NCI-H774 (cell line): ENCODE results near the gene FBXL17.

Source experiments
- DNase-seq: peaks from one replicate; lab custom pipeline; 2025; lab: John Stamatoyannopoulos, UW

Gene FBXL17

DNA sequence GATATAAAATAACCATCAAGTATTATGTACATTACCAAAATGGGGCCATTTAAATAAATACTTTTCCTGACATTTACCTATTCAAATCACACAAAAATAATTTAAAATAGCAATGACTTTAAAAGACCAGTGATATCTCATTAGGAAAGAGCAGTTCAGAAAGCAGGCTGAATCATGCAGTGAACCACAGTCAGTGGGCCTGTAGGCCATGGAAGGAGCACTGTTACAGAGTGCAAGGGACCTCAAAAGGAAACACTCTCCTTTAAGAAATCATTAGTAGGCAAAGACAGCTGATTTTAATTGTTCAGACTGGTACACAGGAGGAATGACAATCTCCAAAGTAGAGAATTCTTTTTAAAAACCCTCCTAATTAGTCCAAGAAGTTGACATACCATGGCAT lies 427.6 kb downstream of the FBXL17 start:
- no peak for DNase-seq

DNA sequence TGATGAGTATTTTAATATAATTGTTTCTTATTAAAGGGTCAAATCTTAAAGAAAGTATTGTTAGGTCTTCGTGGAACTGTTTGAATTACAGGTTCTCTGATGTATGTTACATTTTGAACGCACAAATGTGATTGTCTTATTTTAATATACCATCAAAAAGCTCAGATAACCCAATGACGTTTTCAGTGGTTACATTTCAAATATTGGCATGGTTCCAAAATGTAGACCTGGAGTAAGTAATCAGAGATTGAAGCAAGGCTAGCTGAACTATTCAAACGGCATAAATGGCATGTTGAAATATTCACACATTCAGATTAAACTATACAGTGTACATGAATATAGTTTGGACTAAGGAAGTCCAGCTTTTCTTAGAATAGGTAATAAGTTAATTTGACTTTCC lies 429.4 kb downstream of the FBXL17 start:
- no peak for DNase-seq

DNA sequence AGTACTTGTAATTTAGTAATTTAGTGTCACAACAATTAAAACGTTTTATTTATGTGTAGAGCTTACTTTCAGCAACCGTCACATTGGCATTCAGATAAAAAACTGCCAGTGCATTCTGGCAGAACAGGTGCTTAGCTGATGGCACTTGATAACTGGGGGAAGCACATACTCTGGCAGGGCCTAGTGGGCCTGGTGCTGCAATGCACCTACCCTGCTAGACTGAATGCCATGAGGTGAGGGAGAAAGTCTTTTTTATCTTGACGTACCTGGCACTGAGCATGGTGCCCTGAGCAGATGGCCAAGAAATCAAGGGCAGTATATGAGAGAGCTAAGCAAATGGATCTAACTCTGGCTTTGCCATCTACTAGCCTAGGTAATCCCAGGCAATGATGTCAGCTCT lies 430.6 kb downstream of the FBXL17 start:
- no peak for DNase-seq

DNA sequence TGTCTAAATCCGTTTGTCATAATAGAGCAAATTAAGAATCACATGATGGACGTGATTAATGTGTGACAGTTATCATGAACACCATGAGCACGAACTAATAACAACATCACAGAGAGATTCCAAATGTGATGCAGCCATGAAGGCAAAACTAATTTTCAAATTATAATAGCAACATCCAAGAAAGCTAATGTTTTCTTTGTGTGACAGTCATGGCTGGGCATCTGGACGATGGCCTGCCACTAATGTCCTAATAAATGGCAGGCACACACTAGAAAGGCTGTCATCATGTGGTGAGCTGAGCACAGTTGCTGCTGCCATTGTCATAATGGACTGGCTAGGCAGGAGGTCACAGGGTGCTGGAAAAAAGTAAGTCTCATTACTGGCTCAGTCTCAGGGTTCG lies 431.1 kb downstream of the FBXL17 start:
- DNase-seq = no peak

DNA sequence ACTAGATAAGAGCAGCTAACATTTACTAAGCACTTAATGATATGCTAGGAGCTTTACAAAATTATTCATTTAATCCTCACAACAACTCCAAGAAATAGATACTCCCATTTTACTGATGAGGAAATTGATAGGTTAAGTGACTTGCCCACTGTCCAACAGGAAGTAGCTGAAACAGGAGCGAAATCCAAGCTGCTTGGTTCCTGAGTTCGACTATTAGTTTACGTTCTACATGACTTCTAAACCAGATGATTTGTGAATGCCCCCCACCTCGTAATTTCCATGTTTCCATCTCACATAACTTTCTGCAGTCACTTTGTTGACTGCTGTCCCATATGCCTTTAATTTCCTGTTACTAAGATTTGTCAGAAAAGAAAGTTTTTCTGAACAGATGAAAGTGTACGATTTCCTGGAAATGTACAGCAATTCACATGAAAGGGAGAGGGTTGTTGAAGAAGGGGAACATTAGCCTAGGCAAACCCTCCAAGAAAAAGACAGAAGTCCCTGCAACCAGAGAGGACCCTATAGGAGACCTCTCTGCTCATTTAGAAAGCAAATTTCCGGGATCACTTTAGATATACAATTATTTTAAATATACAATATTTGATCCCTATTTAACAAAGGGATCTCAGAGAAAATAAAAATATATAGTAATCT lies 432.1 kb downstream of the FBXL17 start:
- no peak for DNase-seq

DNA sequence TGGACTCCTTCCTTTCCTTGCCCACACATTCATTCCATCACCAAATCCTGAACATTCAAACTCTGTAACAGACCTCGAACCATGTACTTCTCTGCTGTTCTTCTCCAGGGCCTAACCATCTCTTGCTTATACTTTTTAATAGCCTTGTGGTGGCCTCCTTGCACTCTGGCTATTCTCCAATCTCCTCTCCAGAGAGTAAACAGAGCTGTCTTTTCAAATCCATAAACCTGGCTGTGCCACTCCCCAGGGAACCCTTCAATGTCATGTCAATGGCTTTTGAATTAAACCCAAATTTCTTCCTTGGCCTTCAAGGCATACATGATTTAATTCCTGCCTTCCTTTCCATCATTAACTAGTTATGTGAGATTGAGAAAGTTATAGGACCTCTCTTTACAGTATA lies 433.5 kb downstream of the FBXL17 start:
- DNase-seq = no peak

DNA sequence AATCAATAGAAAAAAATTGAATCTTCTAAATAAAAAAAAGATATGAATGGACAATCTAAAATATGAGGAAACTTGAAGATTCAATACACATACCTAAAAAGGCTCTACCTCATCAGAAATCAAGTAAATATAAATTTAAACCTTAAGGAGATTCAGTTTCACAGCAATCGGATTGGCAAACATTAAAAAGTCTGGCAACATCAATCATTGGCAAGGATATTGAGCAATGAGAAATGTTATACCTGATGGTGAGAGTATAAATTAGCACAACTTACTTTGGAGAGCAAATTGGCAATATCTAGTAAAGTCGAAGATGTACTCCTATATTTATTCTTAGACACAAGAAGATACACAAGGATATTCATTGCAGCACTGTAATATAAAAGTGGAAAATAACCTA lies 436.8 kb downstream of the FBXL17 start:
- no peak for DNase-seq

DNA sequence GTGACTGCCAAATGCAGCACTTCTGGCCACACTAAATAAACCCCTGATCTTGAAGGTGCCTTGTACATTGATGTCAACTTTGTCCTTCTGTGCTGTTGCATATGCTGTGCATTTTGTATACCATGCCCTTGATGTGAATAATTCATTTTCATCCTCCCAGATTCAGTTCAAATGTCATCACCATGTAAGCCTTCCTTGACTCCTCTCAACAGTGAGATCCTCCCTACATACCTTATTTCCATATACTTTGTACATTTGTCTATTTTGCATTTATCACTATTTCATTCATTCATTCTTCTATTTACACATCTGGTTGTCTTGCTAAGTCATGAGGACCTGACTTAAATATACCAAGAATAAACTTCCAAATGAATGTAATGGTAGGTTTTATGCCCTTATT lies 438.0 kb downstream of the FBXL17 start:
- DNase-seq = no peak

DNA sequence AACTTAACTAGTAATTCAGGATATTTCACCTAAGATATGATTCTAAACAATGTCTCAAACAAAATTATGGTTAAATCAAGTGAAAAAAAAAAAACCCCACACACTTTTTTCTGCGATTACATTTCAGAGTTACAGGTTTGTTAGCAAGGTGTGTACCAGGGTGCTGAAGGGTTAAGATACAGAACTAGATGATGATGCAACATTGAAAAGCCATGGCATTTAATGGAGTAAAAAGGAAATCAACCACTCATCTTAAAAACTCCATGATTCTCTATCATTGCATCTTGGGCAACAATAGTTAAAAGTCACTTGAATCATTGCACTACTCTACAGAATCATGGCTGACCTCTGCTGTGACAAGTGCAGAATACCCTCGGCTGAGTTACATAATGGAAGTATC lies 440.9 kb downstream of the FBXL17 start:
- no peak for DNase-seq

DNA sequence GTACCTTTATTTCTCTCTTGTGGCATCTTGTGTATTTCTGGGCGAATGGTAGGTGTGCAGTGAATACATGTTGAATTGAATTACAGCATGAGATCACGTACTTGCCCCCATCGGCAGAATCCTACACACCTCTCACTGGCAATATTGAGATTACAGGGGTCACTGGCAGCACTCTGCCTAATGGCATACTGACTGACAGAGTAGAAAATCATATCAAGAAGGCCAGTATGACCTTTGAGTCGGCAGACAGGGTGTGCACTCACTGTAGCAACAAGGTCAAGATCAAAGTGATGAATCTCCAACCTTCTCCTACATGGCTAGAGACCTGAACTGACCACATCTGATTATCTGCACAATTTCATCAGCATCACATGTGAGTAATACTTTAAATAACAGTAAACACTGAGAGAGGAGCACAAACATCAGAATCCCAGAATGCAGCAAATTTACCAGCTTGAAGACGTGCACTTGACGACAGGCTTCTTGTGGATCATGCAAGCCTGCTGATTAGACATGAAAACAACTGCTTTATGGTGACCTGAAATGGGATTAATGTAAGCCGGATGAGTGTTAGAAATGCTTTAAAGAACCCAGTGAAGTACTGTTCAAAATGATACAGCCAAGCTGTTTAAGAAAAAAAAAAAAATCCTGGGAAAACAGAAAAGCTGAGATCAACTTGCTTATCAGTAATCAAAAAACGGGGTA lies 444.1 kb downstream of the FBXL17 start:
- no peak for DNase-seq

DNA sequence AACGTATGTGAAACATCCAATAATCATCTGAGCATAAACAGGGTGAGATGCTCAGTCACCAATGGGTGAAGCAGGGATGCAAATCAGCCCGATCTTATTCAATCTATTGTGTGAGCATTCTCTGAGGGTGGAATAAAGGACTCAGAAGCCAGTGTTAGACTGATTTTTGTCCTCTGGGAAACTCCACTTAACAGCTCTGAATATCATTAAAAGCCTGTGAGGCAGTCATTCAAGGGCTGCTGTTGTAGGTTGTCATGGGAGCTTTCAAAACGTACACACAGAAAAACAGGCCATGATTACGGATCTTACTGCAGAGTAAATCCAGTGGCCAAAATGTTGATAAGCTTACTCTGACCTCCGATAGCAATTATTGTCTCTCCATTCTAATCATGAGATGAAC lies 444.7 kb downstream of the FBXL17 start:
- peak; percentile 7 for DNase-seq

DNA sequence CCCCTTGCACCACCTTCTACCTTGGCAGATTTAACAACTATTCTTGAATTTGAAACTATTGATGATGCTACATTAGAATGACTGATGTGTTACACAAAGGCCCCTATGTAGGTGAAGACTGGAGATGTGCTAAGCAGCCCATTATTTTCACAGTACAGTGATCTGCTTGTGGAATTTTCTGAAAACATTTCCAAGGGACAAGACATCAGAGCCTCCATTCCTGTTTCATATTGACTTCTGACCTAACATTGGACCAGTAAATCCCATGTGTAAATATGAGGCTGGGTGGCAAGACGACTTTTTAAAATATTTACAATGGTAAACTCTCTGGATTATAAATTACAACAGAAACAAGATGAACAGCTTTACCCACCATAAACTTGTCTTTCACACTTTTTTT lies 445.4 kb downstream of the FBXL17 start:
- DNase-seq = no peak

DNA sequence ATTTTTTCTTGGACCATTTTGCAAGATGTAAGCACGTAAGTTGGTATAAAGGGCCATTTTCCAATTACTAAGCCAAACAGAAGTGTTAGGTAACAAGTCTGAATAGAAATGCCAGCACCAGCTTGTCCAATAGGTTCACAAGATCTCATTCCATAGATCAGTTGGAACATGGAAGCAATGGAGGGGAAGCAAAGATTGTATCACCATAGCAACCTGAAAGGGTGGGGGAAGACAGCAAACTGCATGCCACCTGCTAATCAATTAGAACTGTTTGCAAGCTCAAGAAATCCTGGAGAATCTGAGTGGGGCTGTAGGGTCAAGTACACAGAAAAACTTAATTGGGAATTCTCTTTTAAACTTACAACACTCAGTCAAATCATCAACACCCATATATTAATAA lies 446.3 kb downstream of the FBXL17 start:
- no peak for DNase-seq

DNA sequence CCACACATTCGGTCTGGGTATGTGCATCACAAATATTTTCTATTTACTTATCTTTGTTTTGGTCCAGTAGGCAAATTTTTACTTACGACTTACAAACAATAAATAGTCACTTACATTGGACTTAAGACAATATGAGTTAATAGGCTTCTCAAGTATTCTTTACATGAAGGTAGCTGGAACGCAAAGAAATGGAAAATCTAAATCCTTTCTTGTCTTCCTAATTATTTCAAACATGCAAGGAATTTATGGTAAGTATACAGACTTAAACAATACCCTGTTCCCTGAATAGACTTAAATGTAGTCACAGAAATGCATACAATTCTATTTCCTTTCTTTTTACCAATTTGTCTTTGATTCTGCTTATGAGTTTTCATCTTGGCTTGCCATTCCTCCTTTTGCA lies 448.6 kb downstream of the FBXL17 start:
- no peak for DNase-seq

DNA sequence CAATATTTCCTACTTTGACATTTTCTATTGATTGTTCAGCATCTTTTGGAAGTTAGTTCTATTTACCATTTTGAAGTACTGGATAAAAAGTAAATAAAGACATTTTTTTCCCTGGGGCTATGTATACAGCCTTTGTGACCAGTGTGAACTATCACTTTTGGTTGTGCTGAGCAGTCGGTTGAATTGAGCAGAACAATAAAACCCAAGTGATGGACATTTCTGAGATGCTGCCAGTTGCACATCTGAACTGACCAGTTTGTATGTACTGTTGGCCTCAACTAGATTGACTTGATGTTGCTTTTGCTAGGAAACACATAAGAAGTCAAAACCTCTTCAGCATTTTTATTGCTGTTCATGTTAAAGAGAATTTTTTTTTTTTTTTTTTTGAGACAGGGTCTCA lies 451.0 kb downstream of the FBXL17 start:
- no peak for DNase-seq

DNA sequence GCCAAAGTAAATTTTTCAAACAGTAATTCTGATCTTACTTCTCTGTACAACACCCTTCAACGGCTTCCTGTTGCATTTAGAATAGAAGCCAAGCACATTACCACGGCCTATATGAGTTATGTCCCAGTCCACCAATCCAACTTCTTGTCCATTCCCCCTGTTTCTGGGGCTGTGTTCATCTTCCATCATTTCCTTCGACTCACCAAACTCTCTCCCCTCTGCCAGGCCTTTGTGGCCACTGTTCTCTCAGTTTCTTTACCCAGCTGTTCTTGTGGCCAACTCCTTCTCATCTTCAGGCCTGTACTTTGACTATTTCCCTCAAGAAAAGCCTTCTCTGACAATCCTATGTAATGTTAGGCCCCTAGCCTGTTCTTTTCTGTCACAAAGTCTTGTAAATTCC lies 451.8 kb downstream of the FBXL17 start:
- DNase-seq = no peak

DNA sequence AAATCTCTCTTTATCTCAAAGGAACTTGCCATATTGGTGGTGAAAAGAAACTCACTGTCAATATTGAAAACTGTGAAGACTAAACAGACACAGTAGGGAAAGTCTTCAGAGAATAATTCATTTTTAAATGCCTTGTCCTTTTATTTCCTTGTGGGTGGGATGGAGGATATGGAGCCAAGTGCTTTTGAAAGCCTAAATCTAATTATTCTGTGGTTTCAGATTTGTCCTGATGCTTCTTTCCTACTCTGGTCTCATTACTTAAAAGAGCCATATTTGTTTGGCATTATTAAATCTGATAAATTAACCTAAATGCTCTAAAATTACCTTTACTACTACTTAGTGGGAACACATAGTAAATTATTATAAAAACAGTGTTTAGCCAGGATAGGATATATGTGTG lies 452.8 kb downstream of the FBXL17 start:
- no peak for DNase-seq

DNA sequence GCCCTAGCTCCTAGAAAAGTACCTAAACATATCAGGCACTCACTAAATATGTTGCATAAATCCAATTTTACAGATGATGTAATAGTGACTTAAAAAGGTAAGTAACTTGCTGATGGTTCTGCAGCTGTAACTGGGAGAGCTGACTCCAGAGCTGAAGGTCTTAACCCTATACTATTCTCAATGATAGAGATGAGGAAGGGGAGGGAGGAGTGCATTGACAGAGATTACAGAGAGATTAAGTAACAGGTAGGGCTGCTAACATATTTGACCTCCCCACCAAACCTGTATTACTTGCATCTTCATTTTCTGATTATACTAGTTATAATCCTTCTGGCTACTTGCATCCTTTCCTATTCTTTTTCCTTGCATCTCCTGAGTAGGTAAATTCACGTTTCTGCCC lies 455.8 kb downstream of the FBXL17 start:
- no peak for DNase-seq

DNA sequence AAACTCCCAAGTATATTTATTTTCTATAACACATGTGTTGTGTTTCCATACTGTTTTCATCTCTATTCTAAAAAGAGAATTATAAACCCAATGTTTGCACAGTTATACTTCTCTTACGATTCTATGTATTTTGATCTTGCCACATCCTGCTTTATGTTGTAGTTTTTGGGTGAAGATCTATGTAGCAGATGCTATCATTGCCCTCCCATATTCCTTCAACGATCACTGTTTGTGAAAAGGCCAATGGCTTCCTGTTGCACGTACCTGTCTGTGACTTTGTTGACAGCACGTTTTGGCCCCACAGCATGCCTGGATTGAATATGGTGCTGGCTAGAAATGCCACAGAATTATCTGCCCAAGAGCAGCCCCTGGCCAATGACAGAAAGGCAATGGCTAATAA lies 456.7 kb downstream of the FBXL17 start:
- no peak for DNase-seq

DNA sequence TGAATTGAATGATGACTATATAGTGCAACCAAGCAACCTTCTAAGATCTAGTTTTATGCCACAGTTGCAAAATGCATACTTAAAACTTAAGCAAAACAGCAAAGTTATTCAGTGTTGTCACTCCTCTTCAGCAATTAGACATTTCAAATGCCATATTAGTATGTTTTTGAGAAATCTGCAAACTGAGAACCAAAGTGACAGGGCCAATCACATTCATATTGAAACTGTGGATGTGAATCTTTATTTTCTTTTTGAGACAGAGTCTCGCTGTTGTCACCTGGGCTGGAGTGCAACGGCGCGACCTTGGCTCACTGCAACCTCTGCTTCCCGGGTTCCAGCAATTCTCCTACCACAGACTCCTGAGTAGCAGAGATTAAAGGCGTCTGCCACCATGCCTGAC lies 461.9 kb downstream of the FBXL17 start:
- no peak for DNase-seq

DNA sequence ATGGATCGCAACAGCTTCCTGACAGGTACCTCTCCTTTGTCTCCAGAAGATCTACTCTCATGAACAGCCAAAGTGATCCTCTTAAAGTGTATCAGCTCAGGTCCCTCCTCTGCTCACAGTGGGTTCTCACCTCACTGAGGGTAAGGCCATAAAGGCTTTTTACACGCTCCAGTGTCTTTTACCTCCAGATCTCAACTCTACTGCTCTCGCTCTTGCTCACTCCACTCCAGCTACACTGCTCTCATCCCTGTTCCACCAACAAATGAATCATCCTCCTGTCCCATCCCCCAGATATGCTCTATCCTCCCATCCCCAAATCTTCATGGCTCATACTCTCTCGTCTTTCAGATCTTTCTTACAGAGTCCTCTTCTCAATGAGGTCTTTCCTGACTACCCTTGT lies 462.5 kb downstream of the FBXL17 start:
- DNase-seq = no peak

DNA sequence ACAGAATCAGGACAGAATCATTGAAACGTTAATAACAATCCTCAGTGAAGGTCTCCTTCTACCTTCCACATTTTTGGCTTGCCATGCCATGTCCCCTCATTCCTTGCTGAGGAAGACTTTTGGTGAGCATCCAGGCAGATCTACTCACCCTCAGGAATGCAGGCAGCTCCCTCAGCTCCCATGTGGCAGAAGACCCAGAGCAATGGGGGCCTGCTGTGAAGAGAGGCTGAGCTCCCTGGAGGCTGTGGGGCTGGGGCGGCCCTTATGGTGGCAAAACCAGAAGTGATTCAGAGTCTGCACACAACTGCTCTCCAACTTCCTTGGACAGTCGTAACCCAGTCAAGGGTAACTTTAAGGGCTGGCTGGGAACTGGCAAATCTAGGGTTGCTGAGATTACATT lies 463.9 kb downstream of the FBXL17 start:
- no peak for DNase-seq

DNA sequence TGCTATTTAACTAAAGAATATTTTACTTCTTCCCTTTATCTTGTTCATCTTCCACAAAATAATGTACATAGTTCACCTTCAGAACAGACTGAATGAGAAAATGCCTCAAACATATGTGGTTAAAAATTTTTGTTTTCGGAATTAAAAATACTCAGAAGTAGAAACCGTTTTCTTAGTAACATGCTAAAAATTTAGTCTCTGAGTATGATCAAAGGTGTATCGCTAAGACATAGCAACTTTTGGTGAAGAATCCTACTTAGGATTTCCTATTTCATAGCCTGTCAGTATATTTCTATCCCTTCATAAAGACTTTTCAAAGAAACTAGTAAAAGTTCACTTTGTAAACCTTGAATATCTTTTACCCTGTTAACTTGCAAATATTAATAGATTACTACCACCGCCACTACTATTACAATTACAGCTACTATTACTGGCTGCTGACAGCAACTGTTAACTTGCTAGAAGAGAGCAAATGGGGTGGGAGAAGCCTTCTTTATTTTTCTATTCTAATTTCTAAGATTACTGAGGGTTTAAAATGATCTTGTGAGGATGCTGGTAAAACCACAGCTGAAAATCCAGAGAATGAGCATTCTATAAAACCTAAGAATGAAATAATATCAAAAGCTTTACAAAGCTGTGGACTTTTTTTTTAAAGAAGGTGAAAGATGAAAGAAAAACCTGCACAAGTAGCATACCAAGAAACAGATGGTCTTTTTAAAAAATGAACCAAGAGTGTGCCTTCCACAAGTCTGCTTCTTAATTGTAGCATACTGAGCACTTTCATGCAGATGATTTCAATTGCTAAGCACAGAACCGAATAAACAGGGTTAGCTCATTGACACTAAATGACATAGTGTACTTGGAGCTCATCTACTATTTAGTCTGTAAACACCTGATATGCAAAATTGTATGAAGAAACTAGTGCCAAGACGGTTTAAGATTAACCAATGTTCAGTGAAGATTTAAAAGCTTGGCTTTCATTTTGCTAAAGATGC lies 464.9 kb downstream of the FBXL17 start:
- no peak for DNase-seq
